Epithelial cell of prostate (primary cell): ENCODE results near the gene COQ9.

Experiments
- DNase-seq: peaks from one replicate; pipeline ENCODE4 v3.0.0-alpha.2; 2011; ENCODE audit warnings: low read depth, low spot score
- H3K27ac ChIP-seq: fragments of 450-650 bp; 2 replicates; pipeline ENCODE4 v1.5.1; 2017; ENCODE audit warnings: mild to moderate bottlenecking

The COQ9 gene

DNA sequence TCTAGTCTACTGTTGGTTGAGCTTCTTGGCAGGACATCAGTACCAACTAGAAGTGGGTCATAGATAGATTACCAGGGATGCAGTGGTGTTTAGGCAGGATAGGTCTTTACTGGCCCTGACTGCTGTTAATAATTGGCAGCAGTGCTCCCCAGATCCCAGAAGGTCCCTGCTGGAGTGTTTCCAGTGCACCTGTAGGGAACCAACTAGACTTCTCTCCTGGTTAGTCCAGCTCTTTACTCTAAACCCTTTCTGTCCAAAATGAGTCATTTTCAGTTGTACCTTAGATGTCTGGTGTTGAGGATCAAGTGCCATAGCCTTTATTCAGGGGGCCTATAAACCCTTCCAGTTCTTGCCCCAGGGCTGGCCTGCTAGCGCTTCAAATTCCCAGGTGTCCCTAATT lies 23.9 kb downstream of the COQ9 start:
- no peak for DNase-seq
- H3K27ac ChIP-seq, result no peak overlapping the region

DNA sequence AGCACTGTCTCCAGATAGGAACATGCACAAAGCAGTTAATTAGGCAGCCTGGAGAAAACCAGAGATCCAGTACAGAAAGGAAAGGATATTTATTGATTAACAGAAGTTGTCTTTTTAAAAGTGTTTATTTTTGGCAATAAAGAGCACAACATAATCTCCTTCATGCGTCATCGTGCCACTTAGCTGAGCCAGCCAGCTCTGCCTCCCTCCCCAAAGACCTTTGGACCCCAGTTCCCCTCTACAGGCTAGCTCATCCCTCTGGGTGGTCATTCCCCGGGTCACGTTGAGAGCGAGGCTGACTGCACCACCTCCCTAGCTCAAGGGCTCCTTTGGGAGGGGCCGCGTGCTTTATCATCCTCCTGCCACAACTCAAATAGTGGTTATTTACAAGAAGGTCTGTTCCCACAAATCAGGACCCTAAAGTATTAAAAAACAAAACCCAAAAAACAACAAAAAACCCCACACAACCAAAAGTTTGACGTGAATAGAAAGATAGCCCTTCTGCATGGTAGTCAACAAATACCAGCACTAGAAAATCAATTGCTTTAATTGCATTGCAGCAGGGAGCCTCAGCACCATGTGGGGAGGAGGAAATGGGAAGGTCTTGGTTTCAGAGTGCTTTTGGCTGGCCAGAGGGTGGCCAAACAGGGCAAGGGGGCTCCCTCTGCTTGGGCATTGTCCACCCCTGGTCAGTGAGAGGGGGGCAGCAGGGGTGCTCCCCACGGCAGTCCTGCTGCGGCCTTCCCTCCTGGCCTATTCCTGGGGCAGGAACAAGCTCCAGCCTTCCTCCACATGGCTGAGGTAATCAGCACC lies 24.8 kb downstream of the COQ9 start:
- no peak overlapping the region for H3K27ac ChIP-seq
- no peak for DNase-seq

DNA sequence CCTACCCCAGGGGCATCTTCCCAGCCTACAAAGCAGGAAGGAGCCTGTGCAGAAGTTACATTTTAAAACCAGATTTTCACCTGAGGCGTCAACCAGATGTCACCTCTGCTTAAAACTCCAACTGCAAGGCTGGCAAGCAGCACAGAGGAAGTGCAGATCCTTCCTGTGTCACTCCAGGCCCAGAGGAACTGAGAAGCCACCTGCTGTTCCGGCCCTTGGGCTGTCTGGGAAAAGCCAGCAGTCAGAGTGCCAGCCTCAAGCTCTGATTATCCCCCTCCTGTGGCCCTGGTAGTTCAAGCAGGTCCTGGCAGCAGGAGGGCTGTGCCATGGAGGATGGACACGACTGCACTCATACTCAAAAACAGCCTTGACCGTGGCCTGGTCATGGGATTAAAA lies 25.4 kb downstream of the COQ9 start:
- no peak overlapping the region for H3K27ac ChIP-seq
- DNase-seq, result no peak

DNA sequence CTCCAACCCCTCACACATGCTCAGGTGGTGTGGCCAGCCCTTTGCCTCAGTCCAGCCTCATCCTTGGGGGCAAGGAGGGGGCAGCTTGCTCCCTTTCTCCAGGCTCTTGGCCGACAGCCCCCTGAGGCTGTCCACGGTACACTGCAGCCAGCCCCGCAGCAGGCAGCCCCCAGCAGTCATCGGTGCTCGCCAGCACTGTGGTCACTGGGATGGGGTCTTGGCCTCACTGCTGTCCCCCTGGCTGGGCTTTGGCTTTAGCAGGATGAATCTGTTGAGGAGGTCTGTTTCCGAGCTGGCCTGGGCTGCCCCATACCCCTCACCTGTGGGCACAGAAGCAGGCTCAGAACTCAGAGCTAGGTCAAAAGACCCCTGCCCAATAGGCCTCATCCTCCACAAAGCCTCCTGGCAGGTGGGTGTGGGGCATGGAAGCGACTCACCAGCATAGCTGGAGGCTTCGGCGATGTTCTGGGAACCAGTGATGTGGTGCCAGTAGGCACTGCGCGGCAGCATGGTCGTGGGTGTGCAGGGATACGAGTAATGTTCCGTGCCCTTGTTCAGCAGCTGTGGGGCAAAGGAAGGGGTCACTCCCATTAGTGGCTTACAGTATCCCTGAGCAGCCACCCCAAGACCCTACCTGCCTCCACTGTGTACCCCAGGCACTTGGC lies 26.0 kb downstream of the COQ9 start:
- no peak overlapping the region for H3K27ac ChIP-seq
- no peak for DNase-seq

DNA sequence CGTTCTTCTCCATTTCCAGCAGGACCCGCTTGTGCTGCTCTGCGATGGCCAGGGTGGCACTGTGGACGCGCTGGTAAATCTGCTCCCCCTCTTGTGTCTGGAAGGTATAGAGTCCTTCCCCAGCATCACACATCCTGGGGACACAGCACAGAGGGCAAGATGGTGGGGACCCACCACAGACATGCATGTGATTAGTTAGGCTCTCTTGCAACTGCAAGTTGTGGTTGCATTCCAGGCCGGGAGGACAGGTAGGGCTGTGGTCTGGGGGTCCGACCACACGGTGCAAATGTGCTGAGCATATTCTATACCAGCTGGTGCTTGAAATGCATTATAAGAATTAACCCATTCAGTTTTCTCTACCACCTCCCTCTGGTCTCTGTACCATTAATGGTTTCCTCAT lies 26.6 kb downstream of the COQ9 start:
- no peak for DNase-seq

DNA sequence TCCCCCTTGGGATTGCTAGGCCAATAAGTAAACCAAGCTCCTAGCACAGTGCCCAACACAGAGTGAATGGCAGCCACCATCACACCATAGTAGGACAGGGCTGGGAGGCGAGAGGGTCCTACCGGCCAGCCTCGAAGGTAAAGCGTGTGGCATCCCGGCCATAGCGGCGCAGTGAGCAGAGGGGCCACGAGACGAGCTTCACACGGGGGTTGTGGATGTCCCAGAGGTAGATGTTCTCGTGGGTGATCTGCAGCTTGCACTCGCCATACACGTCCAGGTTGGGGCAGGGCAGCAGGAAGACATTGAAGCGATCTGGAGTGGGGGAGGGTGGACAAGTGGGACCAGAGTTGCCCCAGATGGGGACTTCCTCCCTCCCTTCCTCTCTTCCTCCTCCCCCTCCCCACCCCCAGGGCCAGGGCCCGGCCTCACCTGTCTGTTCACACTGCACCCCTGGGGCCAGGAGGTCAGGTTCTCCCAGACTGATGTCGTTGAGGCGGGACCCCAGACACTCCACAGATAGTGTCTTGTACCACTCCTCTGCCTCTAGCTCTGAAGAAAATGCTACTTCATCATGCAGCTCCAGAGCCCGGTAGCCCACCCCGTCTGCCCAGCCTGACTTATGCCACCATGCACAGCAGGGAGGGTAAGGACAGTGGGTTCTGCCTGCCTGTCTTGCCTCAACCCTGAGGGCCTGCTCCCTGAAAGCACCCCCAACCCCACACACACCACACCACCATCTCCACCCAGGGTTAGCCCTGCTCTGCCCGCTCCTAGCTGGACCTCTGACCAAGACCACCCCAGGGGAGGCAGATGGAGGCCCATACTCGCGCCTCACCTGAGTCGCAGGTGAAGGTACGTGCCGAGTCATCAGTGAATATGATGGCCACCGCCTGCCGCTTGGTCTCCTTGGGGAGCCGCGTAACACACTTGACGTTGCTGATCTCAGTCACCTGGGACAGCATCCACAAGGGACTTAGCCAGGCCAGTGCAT lies 27.7 kb downstream of the COQ9 start:
- no peak overlapping the region for H3K27ac ChIP-seq
- DNase-seq, result no peak

More for the DNA sequence above, 26.6 kb downstream of the COQ9 start:
- no peak overlapping the region for H3K27ac ChIP-seq

DNA sequence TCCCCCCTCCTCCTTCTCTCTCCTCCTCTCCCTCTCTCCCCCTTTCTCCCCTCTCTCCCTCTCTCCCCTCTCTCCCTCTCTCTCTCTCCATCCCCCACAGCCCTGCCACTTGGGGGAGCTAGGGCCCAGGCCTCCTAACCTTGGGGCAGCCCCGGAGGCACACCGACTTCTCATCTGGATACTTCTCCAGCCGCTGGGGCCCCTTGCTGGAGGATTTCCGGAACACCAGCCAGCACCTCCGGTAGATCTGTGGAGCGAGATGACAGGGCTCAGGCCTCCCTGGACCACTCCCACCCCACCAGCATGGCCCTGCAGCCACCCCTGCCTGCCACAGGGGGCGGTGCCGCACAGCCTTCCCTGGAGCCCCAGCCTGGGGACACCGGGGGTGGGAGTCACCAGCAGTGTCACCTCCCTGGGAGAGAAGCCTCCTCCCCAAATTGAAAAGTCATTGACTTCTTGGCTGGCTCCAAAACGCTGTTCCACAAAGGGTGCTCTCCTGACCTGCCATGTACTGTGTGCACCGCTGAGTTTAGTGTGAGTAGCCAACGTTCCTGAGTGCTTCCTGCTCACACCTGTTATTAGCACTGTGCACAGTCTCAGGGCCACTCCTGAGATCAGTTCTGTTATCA lies 28.5 kb downstream of the COQ9 start:
- DNase-seq, result no peak

DNA sequence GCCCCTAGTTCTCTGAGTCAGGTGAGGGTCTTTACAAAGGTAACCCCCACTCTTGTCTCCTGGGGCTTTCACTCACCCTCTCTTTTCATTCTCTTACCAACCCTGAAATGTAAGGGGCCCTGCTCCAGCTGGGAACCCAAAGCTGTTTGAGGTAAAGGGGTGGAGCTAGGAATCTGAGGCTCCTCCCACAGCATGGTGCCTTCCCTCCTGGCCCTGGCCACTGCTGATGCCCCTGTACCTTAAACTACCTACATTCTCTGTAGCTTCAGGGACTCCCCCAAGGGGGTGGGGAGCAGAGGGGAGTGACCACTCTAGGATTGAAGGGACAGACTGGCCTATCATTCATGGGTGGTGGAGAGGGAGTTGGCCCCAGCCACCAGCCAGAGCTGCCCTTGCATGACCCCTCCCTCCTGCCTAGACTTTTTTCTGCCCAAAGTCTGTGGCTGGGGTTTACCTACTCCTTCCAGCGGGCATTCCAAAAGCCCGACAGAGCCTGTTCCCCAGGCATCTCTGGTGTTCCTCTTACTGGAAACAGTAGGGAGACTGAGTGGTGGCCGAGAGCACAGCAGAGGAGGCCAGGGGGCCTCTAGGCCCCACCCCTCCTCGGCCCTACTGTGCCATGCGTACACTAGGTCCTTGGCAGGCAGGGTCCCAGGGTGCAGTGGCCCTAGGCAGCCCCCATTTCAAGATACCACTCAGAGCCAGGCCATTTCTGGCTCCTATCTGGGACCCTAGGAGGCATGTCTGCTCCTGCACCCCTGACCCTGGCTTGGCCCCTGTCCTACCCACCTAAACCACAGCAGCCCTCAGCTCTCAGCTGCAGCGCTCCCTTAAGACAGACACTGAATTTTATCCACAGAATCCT lies 29.5 kb downstream of the COQ9 start:
- no peak for DNase-seq
- no peak overlapping the region for H3K27ac ChIP-seq

More for the DNA sequence above, 28.5 kb downstream of the COQ9 start:
- no peak overlapping the region for H3K27ac ChIP-seq

DNA sequence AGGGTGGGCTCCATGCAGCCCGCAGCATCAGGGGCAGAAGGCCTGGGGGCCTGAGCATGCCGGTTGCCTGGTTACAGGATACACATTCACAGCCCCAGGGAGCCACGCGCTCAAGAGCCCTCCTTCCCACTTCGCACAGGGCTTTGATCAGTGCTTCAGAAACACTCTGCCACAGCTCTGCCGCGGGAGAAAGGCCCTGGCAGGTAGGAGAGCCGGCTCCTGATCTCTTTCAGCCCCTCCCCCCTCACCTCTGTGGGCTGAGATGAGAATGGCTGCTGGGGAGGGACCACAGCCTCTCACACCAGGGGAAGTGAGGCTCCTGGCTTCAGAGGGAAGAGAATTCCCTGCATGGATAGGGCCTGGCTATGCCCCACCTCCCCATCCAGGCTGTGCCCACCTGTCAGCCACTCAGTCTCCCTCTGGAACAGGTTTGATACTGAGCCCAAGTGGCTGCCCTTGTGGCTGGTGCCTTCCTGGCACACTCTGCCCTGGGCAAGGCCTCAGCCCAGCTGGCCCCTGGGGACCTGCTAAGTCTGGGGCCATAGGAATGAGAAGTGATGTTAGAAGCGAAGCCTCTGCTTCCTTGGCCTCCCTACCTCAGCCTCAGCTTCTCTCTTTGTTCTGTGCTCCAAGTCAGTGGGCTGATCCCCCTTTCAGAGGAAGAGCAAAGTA lies 30.4 kb downstream of the COQ9 start:
- H3K27ac ChIP-seq, result no peak overlapping the region
- DNase-seq, result no peak

DNA sequence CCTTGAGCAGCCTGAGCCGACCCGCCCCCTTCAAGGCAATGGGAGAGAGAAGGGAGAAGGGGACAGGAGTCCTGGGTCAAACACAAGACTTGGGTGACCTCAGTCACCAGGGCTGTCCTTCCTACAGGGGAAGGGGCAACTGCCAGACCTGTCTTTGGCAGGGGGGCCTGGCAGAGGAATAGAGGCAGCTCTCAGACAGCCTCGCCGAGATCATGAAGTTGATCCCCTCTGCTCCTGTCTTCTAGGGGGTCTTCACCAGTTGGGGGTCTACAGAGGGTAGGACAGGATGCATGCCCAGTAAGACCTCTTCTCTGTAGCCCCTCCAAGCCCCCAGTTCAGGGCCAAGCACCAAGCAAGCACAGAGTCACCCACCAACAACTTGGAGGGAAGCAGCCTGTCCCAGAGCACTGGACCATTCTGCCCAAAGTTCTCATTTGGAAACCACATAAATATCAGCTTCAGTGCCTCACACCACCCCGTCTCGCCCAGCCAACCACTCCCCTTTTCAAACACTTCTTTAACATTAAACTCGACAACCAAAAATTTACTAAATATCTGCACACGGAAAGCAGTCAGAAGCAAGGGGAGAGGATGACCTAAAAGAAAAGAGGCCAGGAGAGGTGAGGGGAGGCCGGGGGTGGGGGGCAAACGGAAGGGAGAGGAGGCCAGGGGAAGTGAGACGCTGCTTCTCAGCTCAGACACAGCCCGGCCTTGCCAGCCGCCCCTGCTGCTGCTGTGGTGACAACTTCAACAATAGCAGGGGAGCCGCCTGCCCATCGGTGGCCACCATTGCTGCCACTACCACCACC lies 31.3 kb downstream of the COQ9 start:
- no peak overlapping the region for H3K27ac ChIP-seq
- no peak for DNase-seq

DNA sequence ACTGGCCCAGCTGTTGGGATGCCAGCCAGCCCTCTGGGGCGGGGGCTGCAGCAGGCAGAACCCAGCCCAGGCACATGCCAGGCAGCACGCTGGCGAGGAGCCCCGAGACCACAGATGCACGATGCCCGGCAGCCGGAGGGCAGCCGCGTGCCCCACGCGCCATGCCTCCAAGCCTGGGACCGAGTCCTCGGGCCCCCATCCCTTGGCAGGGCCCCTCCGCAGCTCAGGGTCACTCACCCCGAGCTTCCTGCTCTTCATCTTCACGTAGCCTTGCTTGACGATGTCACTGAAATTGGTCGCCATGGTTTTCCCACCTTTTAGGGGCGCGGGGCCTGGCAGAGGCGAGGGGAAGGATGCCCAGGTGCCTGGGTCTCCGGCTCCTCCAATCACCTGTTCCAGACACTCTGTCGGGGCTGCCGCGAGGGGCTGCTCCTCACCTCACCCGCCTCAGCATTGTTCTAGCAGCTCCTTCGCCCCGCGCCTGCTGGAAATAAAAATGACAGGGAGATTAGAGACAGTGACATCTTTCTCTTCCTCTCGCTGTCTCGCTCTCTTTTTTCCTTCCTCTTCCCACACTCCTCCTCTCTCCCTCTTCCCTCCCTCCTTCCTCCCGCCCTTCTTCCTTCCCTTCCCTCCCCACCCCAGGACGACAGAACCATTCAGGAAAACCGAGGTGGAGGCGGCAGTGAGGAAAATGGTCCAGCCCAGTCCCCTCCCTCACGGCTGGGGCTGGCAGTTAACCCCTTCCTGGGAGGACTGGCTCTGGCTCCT lies 32.1 kb downstream of the COQ9 start:
- DNase-seq, result no peak

DNA sequence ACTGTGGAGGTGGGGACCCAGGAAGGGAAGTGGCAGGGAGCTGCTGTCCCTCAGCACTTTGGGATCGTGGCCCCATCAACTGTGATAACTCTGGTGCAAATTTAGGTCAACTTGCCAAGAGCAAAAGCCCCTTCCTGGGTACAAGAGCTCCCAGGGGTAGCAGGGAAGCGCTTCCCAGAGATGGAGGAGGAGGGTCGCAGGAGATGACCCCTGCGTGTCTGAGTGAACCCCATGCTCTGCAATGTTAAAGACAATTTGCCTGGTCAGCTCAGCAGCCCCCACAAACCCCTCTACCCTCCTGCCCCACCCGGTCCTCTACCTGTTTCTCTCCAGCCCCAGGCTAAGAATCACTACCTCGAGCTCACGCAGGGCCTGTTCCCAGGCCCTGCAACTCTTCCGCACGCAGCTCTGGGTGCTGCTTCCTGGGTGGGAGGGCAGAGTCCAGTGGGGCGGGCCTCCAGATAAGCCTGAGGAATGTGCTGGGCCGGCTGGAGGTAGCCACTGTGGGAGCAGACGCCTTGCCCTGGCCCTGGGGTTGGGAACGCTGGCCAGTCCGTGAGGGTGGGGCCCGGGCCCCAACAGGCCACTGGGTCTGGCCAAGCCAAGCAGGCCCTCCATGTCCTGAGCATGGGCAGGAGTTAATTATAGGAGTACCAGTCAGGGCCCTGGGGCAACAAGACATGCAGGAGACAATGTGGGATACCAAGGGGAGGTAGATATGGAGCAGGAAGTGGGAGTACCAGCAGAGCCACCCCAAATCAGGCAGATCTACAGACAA lies 32.9 kb downstream of the COQ9 start:
- DNase-seq, result no peak
- no peak overlapping the region for H3K27ac ChIP-seq

More for the DNA sequence above, 32.1 kb downstream of the COQ9 start:
- no peak overlapping the region for H3K27ac ChIP-seq

DNA sequence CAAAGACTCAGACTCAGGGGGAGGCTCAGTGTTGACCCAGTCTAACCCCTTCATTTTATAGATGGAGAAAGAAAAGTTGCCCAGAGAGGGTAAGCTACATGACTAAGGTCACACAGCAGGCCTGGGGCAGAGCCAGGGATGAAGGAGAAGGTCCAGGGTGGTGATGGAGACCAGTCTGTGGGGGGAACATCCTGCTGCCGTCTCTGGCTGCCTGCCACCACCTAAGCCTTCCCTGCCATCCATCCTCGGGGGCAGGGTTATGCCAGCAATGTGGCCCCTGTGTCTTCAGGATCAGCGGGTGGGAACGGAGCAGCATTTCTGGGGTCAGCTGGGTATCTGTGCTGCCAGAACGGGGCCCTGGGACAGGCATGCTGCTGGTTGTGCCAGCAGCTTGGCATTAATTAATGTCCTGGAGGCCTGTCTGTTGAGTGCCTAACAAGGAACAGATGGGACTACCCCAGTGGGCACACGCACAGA lies 33.5 kb downstream of the COQ9 start:
- H3K27ac ChIP-seq, result no peak overlapping the region
- no peak for DNase-seq

DNA sequence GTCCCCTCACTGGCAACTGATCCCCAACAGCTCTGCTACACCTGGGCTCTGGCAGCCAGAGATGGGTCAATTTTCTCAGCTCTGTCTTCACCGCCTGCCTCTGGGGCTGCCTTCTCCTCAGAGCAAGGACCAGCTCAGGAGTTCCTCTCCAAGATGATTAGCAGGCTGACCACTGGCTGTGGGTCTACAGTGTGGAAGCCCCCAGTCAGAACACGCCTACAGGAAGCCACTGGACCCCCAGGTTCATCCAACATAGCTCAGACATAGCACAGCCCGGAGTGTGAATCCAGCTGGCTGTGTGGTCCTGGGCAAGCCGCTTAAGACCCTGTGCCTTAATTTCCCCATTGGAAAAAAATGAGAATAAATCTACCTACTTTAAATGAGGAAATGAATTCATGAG lies 34.1 kb downstream of the COQ9 start:
- no peak for DNase-seq
- no peak overlapping the region for H3K27ac ChIP-seq

DNA sequence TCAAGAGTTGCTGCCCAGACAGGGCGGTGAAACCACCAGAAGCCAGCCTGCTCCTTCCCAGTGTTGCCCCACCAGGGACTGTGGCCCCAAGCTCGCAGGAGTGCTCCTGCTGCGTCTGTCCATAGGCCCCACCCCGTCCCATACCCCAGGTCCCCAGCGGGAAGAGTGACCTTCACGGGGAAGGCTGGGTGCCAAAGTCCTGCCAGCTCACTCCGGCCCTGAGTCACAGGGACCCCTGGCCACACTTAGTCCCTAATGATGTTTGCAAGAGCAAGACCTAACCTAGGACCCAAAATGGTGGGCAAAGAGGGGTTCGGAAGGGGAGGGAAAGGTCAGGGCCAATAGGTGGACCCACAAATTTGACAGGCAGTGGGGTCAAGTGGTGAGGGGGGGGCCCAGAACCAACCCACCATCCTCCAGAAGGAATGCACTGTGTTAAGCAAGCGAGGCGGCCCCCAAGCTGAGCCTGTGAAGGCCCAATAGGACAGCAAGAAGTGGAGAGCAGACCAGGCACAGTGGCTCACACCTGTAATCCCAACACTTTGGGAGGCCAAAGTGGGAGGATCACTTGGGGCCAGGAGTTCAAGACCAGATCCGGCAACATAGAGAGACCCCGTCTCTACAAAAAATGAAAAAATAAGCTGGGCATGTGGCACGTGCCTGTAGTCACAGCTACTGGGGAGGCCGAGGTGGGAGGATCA lies 35.7 kb downstream of the COQ9 start:
- DNase-seq, result no peak
- H3K27ac ChIP-seq, result no peak overlapping the region
